Right ventricle myocardium superior (tissue), 1 donor: ENCODE results near the gene DTX3. TPM values are rescaled to one million over a fixed set of nuclear protein-coding genes. Genes with fewer than 3 reads are reported as not detected.
"Not testable (repeated sequence)": the region's sequence is repeated elsewhere in the genome, so short reads cannot be mapped to it uniquely, and the experiment has no call there.

Experiments
- ATAC-seq: fragments of 200-7000 bp; cut with Tn5 transposase; one replicate; pipeline ENCODE4 v1.9.1; 2020; ENCODE audit warnings: mild to moderate bottlenecking; ENCODE audit not compliant: poor library complexity
- DNase-seq: peaks from one replicate; pipeline ENCODE4 v3.0.0-alpha.2; 2020
- intact Hi-C: fragments of 100-400 bp; cut with DNase I; formaldehyde crosslinking; loops from one replicate; pipeline ENCODE4 v1.11.2; 2022
- total RNA-seq: library from RNA; stranded (reverse); fragmentation: NEBNext Ultra II Directional; extraction: Animal tissue kit (Norgen Biotek cat#: 25700); gene quantifications from one replicate; pipeline ENCODE4 v1.2.1, GENCODE V29; 2021
- donor health status: DM: no; HTN: yes; CAD: no; lungs with severe emphysema.

The DTX3 gene
- total RNA-seq, 1 donor from 2014 or later = 21.7 TPM

DNA sequence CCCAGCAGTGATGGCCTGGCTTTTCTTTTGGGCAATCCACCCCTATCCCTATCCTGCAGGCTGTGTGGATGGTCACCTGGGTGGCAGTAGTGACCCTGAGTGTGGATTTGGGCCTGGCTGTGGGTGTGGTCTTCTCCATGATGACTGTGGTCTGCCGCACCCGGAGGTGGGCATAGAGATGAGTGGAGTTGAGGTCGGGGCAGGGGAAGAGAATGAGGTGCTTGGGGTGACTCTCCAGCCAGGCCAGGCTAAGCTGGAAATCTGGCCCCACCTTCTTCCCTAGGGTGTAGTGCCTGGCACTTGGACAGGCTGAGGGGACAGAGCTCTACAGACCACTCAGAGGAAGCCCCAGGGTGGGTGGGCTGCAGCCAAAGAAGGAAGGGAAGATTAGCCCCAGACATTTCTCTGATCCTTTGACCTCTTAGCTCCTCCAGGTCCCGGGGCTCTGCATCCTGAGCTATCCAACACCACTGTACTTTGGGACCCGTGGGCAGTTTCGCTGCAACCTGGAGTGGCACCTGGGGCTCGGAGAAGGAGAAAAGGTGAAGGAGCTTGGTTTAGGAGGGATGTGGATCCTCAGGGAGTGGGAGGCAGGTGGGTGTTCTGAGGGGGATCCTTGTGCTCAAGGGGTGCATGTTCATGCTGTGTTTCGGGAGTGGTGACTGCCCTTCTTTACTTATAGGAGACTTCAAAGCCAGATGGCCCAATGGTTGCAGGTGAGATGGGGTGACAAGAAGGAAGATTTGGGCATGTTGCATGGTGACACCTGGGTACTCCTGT lies 20.0 kb downstream of the DTX3 start:
- DNase-seq = no peak
- ATAC-seq = no peak
- intact Hi-C loops = loop anchor here (2.0 to 10.0 kb wide), 2 partner anchors 44 to 150 kb away; partner anchors contain the start of gene ARHGAP9

DNA sequence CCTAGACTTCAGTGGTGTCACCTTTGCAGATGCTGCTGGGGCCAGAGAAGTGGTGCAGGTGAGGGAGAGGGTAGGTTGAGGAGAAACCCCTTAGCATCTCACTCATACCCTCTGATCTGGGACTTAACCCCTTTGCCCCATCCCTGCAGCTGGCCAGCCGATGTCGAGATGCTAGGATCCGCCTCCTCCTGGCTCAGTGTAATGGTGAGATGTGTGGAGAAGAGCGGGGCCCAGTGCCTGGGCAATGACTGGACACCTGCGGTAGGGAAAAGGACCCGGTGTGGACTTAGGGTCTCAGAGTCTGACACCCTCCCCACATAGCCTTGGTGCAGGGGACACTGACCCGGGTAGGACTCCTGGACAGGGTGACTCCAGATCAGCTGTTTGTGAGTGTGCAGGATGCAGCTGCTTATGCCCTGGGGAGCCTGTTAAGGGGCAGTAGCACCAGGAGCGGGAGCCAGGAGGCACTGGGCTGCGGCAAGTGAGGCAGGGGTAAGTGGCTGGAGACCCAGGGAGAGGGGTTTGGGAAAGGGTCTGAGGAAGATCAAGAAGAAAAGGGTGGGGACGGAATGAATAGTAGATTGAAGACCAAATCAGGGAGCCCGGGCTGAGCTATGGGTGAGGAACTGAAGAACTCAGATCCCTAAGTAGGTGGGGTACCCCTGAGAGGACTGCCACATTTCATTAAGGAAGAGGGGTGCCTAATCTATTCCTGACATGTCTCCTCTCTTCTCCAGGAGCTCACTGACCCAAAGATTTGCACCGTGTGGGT lies 20.8 kb downstream of the DTX3 start:
- intact Hi-C loops = loop anchor here (2.0 to 10.0 kb wide), 2 partner anchors 45 to 151 kb away; partner anchors contain the start of gene ARHGAP9
- ATAC-seq (no peak), DNase-seq (no peak)

DNA sequence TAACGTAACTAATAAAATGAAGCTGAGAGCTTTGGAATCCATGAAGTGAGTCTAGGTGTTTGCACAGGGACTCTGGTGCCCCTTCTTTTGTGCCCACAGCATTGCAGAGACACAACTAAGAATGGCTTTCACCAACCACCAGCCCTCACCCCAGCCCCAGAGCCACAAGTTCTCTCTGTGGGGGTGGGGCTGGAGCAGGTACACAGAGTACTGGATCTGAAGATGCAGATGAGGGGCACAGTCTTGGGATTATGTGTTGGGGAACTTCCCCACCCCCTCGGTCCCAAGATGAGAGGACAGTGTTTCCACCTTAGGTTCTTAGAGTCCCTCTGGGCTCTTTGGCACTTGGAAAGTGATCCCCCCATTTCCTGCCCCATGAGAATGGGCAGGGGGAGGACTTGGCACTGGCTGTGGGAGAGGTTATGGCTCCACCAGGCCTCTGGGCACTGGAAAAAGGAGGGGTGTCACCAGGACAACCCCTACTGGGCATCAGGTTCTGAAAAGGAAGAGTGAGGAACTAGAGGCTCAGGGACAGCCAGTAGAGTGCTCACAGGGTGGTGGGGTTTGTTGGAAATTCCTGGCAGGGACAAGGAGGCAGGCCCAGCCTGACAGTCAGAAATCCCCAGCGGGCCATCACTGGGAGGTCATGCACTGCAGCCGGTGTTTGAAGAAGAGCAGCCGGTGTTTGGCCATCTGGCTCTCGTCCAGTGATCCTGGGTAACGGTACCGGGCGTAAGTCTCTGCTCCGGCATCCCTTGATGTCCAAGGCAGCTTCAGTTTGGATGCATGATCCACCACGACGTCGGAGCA lies 21.7 kb downstream of the DTX3 start:
- intact Hi-C loops = loop anchor here (10.0 kb wide), 1 partner anchor 152 kb away; the partner anchor contains the start of gene ARHGAP9
- ATAC-seq (no peak), DNase-seq (no peak)

DNA sequence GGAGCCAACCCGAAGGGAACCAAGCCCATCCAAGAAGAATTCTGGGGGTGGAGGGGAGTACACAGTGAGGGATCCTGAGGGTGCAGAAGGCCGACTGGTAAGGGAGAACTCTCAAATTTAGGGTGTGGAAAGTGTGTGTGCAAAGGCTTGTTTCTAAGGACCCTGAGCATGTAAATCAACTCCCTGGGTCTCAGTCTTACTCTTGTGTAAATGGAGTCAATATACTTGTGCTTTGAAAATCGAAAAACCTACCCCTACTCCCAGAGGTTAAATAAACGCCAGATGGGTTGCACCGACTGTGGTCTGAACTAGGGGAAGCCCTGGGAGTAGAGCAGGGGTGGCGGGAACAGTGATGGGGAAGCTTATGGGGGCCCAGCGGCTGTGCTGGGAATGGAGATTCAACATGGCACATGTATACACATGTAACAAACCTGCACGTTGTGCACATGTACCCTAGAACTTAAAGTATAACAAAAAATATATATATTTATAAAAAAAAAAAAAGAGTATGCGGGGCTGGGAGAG lies 22.4 kb downstream of the DTX3 start:
- intact Hi-C loops = loop anchor here (10.0 kb wide), 1 partner anchor 152 kb away; the partner anchor contains the start of gene ARHGAP9
- no peak for DNase-seq
- ATAC-seq = no peak

DNA sequence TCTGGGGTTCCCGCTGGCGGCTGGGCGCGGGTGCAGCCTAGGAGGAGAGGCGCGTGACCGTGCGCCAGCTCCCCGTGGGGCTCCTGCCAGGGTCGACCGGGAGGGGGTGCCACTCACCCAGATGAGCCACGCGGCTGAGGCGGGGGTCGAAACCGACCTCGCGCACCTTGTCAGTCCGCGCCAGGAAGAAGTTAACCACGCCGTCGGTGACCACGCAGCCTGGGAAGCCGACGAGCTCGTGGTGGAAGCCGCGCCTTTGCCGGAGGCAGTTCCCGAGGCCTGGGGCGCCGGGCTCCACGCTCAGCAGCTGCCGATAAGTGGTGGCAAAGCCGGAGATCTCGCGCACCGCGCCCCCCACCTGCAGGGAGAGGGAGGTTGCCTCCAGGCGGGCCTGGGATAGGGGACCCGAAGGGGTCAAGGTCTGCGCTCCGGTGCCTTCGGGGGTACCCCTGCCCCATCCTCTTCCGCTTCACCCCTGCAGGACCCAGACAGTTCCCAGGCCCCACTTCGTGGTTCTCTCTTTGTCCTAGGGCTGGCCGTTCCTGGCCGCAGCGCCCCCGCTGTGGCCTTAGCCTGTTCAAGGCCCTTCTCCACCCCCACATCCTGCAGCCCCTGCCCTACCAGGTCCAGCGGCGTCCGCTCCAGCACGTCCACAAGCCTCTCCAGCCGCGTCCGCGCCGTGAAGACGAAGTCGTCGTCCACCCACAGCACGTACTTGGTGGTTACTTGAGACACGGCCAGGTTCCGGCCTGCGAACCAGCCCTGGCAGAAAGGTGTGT lies 23.1 kb downstream of the DTX3 start:
- intact Hi-C loops = loop anchor here (10.0 kb wide), 1 partner anchor 153 kb away; the partner anchor contains the start of gene ARHGAP9
- no peak for ATAC-seq
- no peak for DNase-seq

DNA sequence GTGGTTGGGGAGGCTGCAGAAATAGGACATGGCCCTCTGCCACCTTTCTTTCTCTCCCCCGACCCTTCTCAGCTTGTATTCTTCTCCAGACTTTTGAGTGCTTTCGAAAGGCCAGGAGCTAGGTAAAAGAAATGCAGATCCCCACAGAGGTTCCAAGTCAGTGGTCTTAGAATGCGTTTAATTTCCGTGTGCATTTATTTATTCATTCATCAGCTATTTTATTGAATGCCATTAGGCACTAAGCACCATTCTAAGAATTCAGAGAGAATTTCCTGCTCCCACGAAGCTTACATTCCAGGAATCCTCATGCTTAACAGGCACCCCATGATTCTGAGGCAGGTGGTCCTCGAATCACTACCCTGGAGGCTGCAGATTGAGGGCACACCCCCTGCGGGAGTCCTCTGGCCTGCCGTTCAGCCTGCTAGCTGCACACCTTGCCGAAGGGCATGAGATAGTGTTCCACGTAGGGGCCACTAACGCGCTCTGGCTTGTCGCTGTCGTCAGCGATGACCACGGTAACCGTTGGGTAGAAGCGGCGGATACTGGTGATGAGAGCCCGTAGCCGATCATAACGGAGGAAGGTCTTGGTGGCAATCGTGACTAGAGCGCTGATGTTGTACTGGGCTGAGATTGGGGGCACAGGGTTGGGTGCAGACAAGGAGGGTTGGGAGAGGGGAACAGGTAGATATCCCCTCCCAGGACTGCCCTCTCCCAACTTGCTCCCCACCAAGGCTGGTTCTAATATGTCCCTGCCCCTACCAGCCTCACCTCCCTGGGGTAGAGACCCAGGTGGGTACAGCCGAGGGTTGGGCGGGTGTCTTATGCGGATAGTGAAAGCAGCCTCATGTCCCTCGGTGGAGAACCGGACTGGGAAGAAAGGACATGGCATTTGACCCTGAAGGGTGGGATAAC lies 23.9 kb downstream of the DTX3 start:
- intact Hi-C loops = loop anchor here (10.0 kb wide), 1 partner anchor 154 kb away; the partner anchor contains the start of gene ARHGAP9

DNA sequence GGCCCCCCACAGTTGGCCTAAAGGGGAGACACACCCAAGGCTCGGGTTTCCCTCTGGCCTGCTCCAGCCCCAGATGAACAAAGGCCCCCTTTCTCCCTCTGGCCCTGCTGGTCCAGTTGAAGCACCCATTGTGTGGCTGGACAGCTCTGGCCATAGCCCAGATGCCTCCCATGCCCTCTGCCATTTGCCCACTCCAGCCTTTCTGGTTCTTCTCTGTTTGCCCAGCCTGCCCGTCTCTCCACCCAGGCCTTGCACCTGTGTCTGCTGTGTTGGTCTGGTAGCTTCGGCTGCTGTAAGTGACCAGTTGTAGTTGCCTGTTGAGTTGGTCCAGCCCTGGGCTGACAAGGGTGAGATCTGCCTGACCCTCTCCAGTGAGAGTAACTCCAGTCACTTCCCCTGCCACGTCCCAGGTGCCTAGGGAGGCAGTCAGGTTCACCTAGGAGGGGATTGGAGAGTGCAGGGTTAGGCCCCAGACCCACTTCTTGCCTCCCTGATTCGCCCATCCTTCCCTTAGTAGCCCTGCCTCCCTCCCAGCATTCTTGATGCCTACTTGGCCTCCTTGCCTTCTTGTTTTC lies 25.4 kb downstream of the DTX3 start:
- ATAC-seq = no peak
- no peak for DNase-seq
- intact Hi-C loops = loop anchor here (10.0 kb wide), 1 partner anchor 155 kb away; the partner anchor contains the start of gene ARHGAP9

More for the DNA sequence above, 23.9 kb downstream of the DTX3 start:
- DNase-seq (no peak), ATAC-seq (no peak)

DNA sequence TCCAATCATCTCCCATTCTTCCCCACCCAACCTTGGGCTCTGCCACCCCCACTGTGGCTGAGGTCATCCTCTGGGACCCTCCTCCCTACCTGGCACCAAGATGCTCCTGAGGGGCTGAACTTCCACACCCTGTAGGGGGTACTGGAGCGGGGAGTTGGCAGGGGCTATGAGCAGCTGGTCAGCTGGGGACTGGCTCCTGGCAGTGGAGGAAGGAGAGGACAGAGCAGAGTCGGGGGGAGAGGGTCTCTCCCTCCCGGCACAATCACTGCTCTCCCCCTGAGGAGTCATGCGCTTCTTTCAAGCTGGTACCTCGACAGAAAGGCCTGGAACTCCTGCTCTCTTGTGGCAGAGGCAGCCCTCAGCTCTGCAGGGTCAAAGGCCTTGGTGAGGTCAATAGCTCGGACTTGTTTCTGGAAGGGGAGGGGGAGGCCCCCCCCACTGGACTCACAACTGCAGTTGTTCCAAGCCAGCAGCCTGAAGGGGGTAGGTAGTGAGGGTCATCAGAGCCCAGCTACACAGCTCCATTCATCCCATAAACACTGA lies 26.3 kb downstream of the DTX3 start:
- ATAC-seq = no peak
- intact Hi-C loops = no loop called here
- no peak for DNase-seq

DNA sequence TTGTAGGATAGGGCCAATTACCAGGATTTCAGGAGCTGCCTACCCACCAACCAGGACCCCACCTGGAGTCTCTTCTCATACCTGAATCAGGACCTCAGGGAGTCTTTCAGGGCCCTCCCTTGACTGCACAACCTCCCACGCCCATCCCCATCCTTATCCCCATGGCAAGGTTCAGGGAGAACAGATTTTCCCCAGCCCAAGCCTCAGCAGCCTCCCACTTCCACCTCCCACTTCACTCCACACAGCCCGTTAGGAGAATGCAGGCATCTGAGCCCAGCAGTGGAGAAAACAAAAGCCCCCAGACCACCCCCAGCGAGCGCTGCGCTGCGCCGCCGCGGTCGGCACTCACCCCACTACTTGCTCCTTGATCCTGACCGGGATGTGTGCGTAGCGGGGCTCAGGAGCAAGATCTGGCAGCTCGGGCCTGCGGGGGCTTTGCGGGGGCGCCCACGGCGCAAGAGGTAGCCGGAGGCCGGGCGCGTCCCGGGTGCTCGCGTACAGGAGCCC lies 27.0 kb downstream of the DTX3 start:
- ATAC-seq (no peak), DNase-seq (no peak)
- intact Hi-C loops = no loop called here

DNA sequence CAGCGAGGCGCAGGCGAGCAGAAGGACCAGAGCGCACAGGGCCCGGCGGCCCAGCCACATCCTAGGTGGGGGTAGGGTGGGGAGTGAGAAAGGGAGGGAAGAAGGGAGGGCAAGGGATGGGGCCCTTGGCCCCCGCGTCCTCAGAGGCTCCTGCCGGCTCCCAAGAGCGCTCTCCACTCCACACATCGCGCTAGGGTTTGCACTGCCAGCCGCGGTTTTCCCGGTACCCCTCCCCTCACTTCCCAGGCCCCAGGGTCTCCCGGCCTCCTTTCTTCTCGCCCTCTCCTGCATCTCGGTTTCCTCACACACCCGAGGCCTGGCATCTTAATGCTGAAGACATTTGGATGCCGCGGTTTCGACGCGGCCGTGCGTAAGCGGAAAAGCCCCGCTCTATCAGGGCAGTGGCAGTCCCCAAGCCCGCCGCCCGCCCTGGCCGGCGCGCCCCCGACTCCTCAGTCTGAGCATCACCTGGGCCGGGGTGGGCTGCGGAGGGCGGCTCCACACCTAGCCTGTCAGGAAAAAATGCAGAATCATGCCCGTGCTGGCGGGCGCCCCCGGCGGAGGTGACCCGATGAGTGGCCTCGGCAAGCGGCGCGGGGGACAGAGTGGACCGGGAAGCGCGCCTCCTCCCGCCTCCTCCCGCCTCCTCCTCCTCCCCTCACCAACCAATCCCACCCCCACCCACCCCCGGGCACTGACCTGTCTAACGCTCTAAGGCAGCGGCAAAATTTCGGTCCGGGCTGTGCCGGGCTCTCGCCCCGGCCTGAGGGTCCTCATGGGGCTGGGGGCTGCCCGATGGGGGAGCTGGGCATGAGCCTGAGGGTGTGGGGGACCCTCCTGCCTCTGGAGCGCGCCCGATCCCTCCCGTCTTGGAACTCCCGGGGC lies 27.7 kb downstream of the DTX3 start:
- intact Hi-C loops = no loop called here
- DNase-seq (no peak), ATAC-seq (peak; percentile 64)

DNA sequence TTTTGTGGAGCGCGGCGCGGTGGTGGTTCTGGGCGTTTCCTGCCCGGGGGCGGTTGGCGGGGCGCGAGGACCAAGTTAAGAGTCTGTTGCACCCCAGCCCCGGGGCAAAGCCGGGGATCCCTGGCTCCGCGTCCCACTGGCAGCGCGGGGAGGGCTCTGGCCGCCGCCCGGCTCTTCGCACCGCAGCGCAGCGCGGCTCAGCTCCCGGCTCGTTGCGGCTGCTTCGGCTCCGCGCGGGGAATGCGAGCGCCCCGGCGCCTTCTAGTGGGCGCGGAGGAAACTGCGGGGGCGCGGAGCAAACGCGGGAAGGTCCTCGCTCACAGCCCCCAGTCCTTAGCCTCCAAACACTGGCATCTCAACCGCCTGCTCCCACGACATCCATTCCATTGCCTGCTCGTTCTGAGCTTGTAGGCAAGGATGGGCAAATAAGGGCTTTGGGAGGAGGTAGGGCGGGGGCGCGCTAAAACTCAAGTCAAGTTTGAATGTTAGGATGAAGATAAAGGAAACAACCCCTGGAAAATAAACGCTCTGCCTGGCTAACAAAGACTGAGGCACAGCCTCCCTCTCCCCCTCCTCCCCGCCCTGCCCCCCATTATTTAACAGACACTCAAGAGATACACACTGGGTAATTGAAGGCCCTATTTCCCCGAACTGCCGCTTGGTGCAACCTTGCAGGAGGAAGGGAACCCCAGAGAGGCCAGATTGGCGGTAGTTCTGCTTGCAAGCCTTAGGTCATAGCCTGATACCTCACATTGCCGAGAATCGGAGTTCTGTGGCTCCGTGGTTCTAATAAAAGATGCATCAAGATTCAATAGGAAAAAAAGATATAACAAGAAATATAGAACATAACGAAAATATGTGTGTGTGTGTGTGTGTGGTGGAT lies 28.6 kb downstream of the DTX3 start, which contains the start of gene B4GALNT1:
Gene B4GALNT1, minus strand, starts transcription at position 244 of the 883 bp plus-strand sequence. CDS start 1,069 bp downstream, outside the sequence.
- intact Hi-C loops = no loop called here
- ATAC-seq (peak; percentile 97), DNase-seq (peak; percentile 80)

DNA sequence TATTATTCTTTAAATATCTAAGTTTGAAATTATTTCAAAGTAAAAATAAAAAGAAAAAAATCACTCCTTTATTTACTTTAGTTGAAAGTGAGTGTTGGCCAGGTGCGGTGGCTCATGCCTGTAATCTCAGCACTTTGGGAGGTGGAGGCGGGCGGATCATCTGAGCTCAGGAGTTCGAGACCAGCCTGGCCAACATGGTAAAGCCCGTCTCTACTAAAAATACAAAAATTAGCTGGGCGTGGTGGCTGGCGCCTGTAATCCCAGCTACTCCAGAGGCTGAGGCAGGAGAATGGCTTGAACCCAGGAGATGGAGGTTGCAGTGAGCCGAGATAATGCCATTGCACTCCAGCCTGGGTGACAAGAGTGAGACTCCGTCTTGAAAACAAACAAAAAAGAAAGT lies 32.1 kb downstream of the DTX3 start:
- ATAC-seq, intact Hi-C loops, DNase-seq: not testable (repeated sequence)

DNA sequence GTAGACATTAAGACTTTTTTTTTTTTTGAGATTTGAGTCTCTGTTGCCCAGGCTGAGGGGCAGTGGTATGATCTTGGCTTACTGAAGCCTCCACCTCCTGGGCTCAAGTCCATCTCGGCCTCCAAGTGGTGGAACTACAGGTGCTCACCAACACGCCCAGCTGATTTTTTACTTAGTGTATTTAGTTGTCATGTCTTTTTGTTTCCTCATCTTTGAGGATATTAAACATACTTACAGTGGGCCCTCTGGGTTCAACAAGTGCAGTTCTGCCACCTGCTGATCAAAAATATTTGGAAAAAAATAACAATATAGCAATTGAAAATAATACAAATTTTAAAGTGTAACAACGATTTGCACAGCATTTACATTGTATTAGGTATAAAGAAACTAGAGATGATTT lies 32.7 kb downstream of the DTX3 start:
- DNase-seq (no peak), ATAC-seq (no peak)
- intact Hi-C loops = no loop called here

DNA sequence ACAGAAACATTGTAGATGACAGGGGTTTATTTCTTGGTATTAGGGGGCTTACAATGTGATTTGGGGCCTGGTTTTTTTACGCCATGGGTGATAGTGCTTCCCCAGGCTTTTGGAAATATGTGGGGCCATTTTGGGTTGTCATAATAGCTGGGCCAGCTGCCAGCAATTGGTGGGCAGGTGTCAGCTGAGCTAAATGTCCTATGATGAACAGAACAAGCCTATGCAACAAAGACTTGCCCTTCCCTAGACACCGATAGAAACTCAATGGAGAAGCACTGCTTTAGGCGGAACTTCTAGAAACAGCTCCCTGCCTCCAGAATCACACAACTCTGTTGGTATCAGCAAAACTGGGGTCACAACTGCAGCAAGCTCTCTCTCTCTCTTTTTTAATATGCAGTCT lies 33.5 kb downstream of the DTX3 start:
- DNase-seq = no peak
- intact Hi-C loops = no loop called here
- ATAC-seq = no peak
